Keratinocyte (primary cell): ENCODE measurements around the gene USB1. TPM values are rescaled to one million over a fixed set of nuclear protein-coding genes. Genes with fewer than 3 reads are reported as not detected.

Experiments
- DNase-seq: peaks from one replicate; pipeline ENCODE4 v3.0.0-alpha.2; 2011; ENCODE audit warnings: low read depth, missing footprints, low spot score
- FAIRE-seq: peaks from 2 replicates; lab custom pipeline; 2011; peaks lifted over from hg19 to GRCh38; lab: Jason Lieb, UNC
- H2AFZ ChIP-seq: 2 replicates; pipeline ENCODE4 v1.6.0; 2012; ENCODE audit warnings: low read length, control low read depth, inconsistent platforms; ENCODE audit not compliant: control insufficient read depth
- H3K27ac ChIP-seq: 2 replicates; pipeline ENCODE4 v1.5.1; 2011; ENCODE audit warnings: low read length; ENCODE audit not compliant: control insufficient read depth, insufficient read depth
- H3K27me3 ChIP-seq: 3 replicates; pipeline ENCODE4 v1.6.0; 2011; ENCODE audit warnings: low read length; ENCODE audit not compliant: control insufficient read depth, insufficient read depth; ENCODE audit errors: extremely low read depth
- H3K36me3 ChIP-seq, 2 experiments: 2 replicates in 1 of 2; 3 replicates in 1 of 2; pipeline ENCODE4 v1.5.1; 2011; ENCODE audit warnings: low read length in 2 of 2, mild to moderate bottlenecking in 1 of 2; ENCODE audit not compliant: control insufficient read depth in 2 of 2, insufficient read depth in 2 of 2; ENCODE audit errors: extremely low read depth in 1 of 2
- H3K4me1 ChIP-seq: 3 replicates; pipeline ENCODE4 v1.5.1; 2011; ENCODE audit warnings: low read length; ENCODE audit not compliant: control insufficient read depth, insufficient read depth; ENCODE audit errors: extremely low read depth
- H3K4me2 ChIP-seq: 3 replicates; pipeline ENCODE4 v1.6.0; 2011; ENCODE audit warnings: low read depth, low read length; ENCODE audit not compliant: control insufficient read depth, insufficient read depth; ENCODE audit errors: extremely low read depth
- H3K4me3 ChIP-seq, 3 experiments: fragments of 200-600 bp in 1 of 3; sonication (generic) in 1 of 3; 2 replicates in 2 of 3; 3 replicates in 1 of 3; pipeline ENCODE4 v1.5.1; 2011 to 2016; ENCODE audit warnings: low read length in 3 of 3, mild to moderate bottlenecking in 3 of 3, control low read depth in 2 of 3, inconsistent platforms in 1 of 3, low read depth in 1 of 3, mixed read lengths in 1 of 3, mixed run types in 1 of 3, moderate library complexity in 1 of 3; ENCODE audit not compliant: control insufficient read depth in 2 of 3, insufficient read depth in 2 of 3; ENCODE audit errors: extremely low read depth in 1 of 3
- H3K79me2 ChIP-seq: 2 replicates; pipeline ENCODE4 v1.6.0; 2012; ENCODE audit warnings: low read length; ENCODE audit not compliant: control insufficient read depth, insufficient read depth
- H3K9ac ChIP-seq: 3 replicates; pipeline ENCODE4 v1.6.0; 2011; ENCODE audit warnings: low read length; ENCODE audit not compliant: control insufficient read depth, insufficient read depth; ENCODE audit errors: extremely low read depth
- H3K9me1 ChIP-seq: 3 replicates; pipeline ENCODE4 v1.6.0; 2011; ENCODE audit warnings: low read length; ENCODE audit not compliant: control insufficient read depth, insufficient read depth; ENCODE audit errors: extremely low read depth
- H3K9me3 ChIP-seq: 2 replicates; pipeline ENCODE4 v1.5.1; 2012; ENCODE audit warnings: low read depth, low read length; ENCODE audit not compliant: control insufficient read depth
- H4K20me1 ChIP-seq: 3 replicates; pipeline ENCODE4 v1.6.0; 2011; ENCODE audit warnings: low read length; ENCODE audit not compliant: control insufficient read depth, insufficient read depth; ENCODE audit errors: extremely low read depth
- EZH2 ChIP-seq: IDR thresholded peaks from one replicate; pipeline ENCODE4 v1.6.1; 2012; ENCODE audit warnings: inconsistent platforms, mild to moderate bottlenecking, low read length, moderate library complexity
- dilution Hi-C: fragments of 300-500 bp; cut with MboI; formaldehyde crosslinking; loops from one replicate; pipeline ENCODE4 v1.7.0; 2020; ENCODE audit warnings: low sequenced_read_pairs; ENCODE audit not compliant: extremely low pct_ligation_motif_present
- polyA plus RNA-seq, 5 experiments: library from polyadenylated mRNA; depleted of rRNA in 3 of 5; stranded (reverse) in 3 of 5; stranded (forward) in 1 of 5; unstranded in 1 of 5; fragments of >200 nt; gene quantifications; 1 replicate in 1 of 5; 2 replicates in 3 of 5; 3 replicates in 1 of 5; pipeline versions ENCODE4 v1.2.1 to v1.2.3, GENCODE V29; 2011 to 2012; ENCODE audit warnings: missing spikeins in 2 of 5, low read depth in 1 of 5, low replicate concordance in 1 of 5
- TF ChIP-seq, protein P1 (sequence below), 3 experiments: IDR thresholded peaks in 1 of 3; conservative IDR thresholded peaks in 1 of 3; optimal IDR thresholded peaks in 1 of 3; 2 replicates in 2 of 3; 3 replicates in 1 of 3; pipeline versions ENCODE3 to v1.5.1; 2011; ENCODE audit warnings: low read length in 3 of 3, mild to moderate bottlenecking in 3 of 3, moderate library complexity in 2 of 3, control low read depth in 1 of 3, inconsistent platforms in 1 of 3; ENCODE audit not compliant: insufficient read depth in 2 of 3; ENCODE audit errors: extremely low read depth in 1 of 3

The USB1 gene
- polyA plus RNA-seq, 1 donor (not counting 4 experiments of a cell fraction or from before 2014, with no cell fraction given): 63.5 TPM

DNA sequence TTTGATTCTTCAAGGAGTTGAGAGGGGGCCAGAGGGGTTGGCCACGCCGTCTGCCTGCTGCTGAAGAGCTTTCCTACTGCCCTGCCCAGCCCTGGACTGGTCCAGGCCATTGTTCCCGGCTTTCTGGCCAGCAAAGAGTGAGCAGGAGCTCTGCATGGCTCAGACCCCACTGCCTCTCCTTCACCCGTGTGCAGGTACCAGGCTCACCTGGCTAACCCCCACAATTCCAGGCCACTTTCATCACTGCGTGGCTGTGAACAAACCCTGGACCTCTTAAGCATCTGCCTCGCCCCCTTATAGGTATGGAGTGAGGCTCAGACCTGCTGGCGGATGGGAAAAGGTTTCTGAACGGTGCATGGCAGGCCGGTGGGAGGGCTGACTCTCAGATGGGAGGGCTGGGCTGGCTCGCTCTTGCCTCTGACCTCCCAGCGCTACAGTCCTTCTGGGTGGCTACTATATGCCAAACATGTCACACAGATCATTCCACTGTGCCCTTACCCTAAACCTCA lies 9.6 kb upstream of the USB1 start:
- Histone ChIP-seq H3K79me2 (no peaks in the 10 kb centered on the region), H3K9ac (no peak overlapping the region), H3K9me1 (peaks cover 2% of the 10 kb centered on the region), H3K27ac (no peak overlapping the region), H3K4me2 (no peak overlapping the region), H3K4me3 (no peak overlapping the region), H2AFZ (no peak overlapping the region), H3K9me3 (no peaks in the 10 kb centered on the region), H3K36me3 (peaks cover 6 to 15% of the 10 kb centered on the region in 2 experiments), H3K27me3 (no peaks in the 10 kb centered on the region), H4K20me1 (no peaks in the 10 kb centered on the region), H3K4me1 (peaks cover 12% of the 10 kb centered on the region)
- DNase-seq (no peak), FAIRE-seq (no peak)
- TF ChIP-seq, protein P1, sequence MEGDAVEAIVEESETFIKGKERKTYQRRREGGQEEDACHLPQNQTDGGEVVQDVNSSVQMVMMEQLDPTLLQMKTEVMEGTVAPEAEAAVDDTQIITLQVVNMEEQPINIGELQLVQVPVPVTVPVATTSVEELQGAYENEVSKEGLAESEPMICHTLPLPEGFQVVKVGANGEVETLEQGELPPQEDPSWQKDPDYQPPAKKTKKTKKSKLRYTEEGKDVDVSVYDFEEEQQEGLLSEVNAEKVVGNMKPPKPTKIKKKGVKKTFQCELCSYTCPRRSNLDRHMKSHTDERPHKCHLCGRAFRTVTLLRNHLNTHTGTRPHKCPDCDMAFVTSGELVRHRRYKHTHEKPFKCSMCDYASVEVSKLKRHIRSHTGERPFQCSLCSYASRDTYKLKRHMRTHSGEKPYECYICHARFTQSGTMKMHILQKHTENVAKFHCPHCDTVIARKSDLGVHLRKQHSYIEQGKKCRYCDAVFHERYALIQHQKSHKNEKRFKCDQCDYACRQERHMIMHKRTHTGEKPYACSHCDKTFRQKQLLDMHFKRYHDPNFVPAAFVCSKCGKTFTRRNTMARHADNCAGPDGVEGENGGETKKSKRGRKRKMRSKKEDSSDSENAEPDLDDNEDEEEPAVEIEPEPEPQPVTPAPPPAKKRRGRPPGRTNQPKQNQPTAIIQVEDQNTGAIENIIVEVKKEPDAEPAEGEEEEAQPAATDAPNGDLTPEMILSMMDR (optimal IDR thresholded peaks at IDR 0.05 in 1 of 3, IDR thresholded peaks at IDR 0.05 in 1 of 3, conservative IDR thresholded peaks at IDR 0.05 in 1 of 3; ENCODE audit: extremely low read depth in 1 of 3, insufficient read depth in 2 of 3, low read length in 3 of 3): no peak
- no peak for TF ChIP-seq EZH2
- dilution Hi-C loops: no loop called here

DNA sequence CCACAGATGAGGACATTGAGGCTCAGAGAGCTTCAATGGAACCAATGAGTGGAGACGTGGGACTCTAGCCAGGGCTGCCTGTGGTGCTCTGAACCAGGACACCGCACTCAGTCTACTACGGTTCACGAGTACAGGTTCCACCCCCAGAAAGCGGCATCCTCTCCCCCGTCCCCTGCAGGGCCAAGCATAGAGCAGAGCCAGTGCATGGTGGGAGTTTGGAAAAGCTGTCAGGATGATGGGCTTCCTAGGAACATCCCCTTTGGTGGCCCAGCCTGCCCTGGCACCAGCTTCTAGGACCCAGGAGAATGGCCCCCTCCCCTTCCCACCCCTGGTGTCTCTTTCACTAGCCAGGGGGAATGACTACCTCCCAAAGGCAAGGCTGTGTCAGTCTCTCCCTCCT lies 9.1 kb upstream of the USB1 start:
- no peak overlapping the region for H3K4me3 ChIP-seq
- TF ChIP-seq, protein P1 (optimal IDR thresholded peaks at IDR 0.05 in 1 of 3, IDR thresholded peaks at IDR 0.05 in 1 of 3, conservative IDR thresholded peaks at IDR 0.05 in 1 of 3; ENCODE audit: extremely low read depth in 1 of 3, insufficient read depth in 2 of 3, low read length in 3 of 3): no peak
- TF ChIP-seq EZH2: no peak
- DNase-seq (no peak), FAIRE-seq (no peak)
- no peaks in the 10 kb centered on the region for H3K27me3 ChIP-seq
- H3K9me1 ChIP-seq: peaks cover 2% of the 10 kb centered on the region
- dilution Hi-C loops: no loop called here
- H3K36me3 ChIP-seq: peaks cover 8 to 16% of the 10 kb centered on the region in 2 experiments
- peaks cover 12% of the 10 kb centered on the region for H3K4me1 ChIP-seq
- no peak overlapping the region for H2AFZ ChIP-seq
- no peak overlapping the region for H3K4me2 ChIP-seq
- no peaks in the 10 kb centered on the region for H3K79me2 ChIP-seq
- no peaks in the 10 kb centered on the region for H4K20me1 ChIP-seq
- no peaks in the 10 kb centered on the region for H3K9me3 ChIP-seq
- no peak overlapping the region for H3K9ac ChIP-seq
- no peak overlapping the region for H3K27ac ChIP-seq
